HepG2 (cell line): Measurements from ENCODE around the gene HTR6. TPM values are rescaled to one million over a fixed set of nuclear protein-coding genes. Genes with fewer than 3 reads are reported as not detected.

Experiments
- FOXO4 ChIP-seq: sonication (generic); formaldehyde crosslinking; conservative IDR thresholded peaks from 2 replicates; pipeline ENCODE4 v1.8.1; 2023; ENCODE audit warnings: missing genetic modification reagents
- GRHL1 ChIP-seq: sonication (generic); formaldehyde crosslinking; conservative IDR thresholded peaks from 2 replicates; pipeline ENCODE4 v1.8.0; 2022; ENCODE audit warnings: missing genetic modification reagents
- HMGXB4 ChIP-seq, 2 experiments: sonication (generic) in 1 of 2; formaldehyde crosslinking in 1 of 2; IDR thresholded peaks; 2 replicates each; pipeline versions ENCODE4 v1.4.0 to v1.6.1; 2018 to 2020; ENCODE audit warnings: missing genetic modification reagents in 2 of 2, borderline replicate concordance in 1 of 2, low read depth in 1 of 2, mild to moderate bottlenecking in 1 of 2, missing biosample characterization in 1 of 2
- IKZF1 ChIP-seq: fragments of 450-650 bp; IDR thresholded peaks from 2 replicates; pipeline ENCODE4 v1.7.1; 2016
- ISX ChIP-seq: sonication (generic); formaldehyde crosslinking; conservative IDR thresholded peaks from 2 replicates; pipeline ENCODE4 v1.5.0; 2020; ENCODE audit warnings: missing genetic modification reagents
- KMT2A ChIP-seq: sonication (generic); formaldehyde crosslinking; IDR thresholded peaks from 2 replicates; pipeline ENCODE4 v1.4.0; 2020; ENCODE audit warnings: missing genetic modification reagents
- MEIS2 ChIP-seq: sonication (generic); formaldehyde crosslinking; IDR thresholded peaks from 2 replicates; pipeline ENCODE4 v1.9.0; 2021; ENCODE audit warnings: mild to moderate bottlenecking, missing genetic modification reagents
- MIER2 ChIP-seq: IDR thresholded peaks from 2 replicates; pipeline ENCODE4 v1.6.1; 2016; ENCODE audit warnings: missing biosample characterization, missing genetic modification reagents
- MTF2 ChIP-seq: sonication (generic); formaldehyde crosslinking; IDR thresholded peaks from 2 replicates; pipeline ENCODE4 v1.5.0; 2020; ENCODE audit warnings: missing genetic modification reagents, borderline replicate concordance
- NPAS2 ChIP-seq: sonication (generic); formaldehyde crosslinking; IDR thresholded peaks from 2 replicates; pipeline ENCODE4 v1.8.0; 2022; ENCODE audit warnings: mild to moderate bottlenecking, missing genetic modification reagents, borderline replicate concordance
- PHF21A ChIP-seq: sonication (generic); formaldehyde crosslinking; IDR thresholded peaks from 2 replicates; pipeline ENCODE4 v1.5.0; 2020; ENCODE audit warnings: mild to moderate bottlenecking, missing genetic modification reagents
- PRDM10 ChIP-seq: sonication (generic); formaldehyde crosslinking; IDR thresholded peaks from 2 replicates; pipeline ENCODE4 v1.4.0; 2020; ENCODE audit warnings: low read depth, missing genetic modification reagents
- RAD51 ChIP-seq: fragments of 450-650 bp; IDR thresholded peaks from 2 replicates; pipeline ENCODE4 v1.6.1; 2016; ENCODE audit warnings: borderline replicate concordance
- SAP130 ChIP-seq: IDR thresholded peaks from 2 replicates; pipeline ENCODE4 v1.6.1; 2016; ENCODE audit warnings: low read depth
- SOX5 ChIP-seq: IDR thresholded peaks from 2 replicates; pipeline ENCODE4 v1.6.1; 2016; ENCODE audit warnings: borderline replicate concordance
- TAF1 ChIP-seq: sonication (generic); formaldehyde crosslinking; IDR thresholded peaks from 2 replicates; pipeline ENCODE4 v1.4.0; 2020; ENCODE audit warnings: missing genetic modification reagents
- YY1 ChIP-seq: IDR thresholded peaks from 2 replicates; pipeline ENCODE4 v1.6.1; 2011; ENCODE audit warnings: low read length, low read depth, moderate library complexity, mild to moderate bottlenecking; ENCODE audit not compliant: insufficient read depth, insufficient replicate concordance
- ZMAT3 ChIP-seq: sonication (generic); formaldehyde crosslinking; conservative IDR thresholded peaks from 2 replicates; pipeline ENCODE4 v1.7.0; 2021; ENCODE audit warnings: missing genetic modification reagents
- ZNF232 ChIP-seq: sonication (generic); formaldehyde crosslinking; IDR thresholded peaks from 2 replicates; pipeline ENCODE4 v1.4.0; 2020; ENCODE audit warnings: missing genetic modification reagents, borderline replicate concordance
- ZNF251 ChIP-seq: sonication (generic); formaldehyde crosslinking; IDR thresholded peaks from 2 replicates; pipeline ENCODE4 v1.9.0; 2021; ENCODE audit warnings: mild to moderate bottlenecking, missing genetic modification reagents
- ZNF292 ChIP-seq: sonication (generic); formaldehyde crosslinking; IDR thresholded peaks from 2 replicates; pipeline ENCODE4 v1.8.1; 2022; ENCODE audit warnings: mild to moderate bottlenecking, low read depth, missing genetic modification reagents, borderline replicate concordance
- ZNF557 ChIP-seq: sonication (generic); formaldehyde crosslinking; IDR thresholded peaks from 2 replicates; pipeline ENCODE4 v1.4.0; 2020; ENCODE audit warnings: missing genetic modification reagents
- polyA plus RNA-seq, 8 experiments: library from polyadenylated mRNA; depleted of rRNA in 3 of 8; stranded (reverse) in 7 of 8; unstranded in 1 of 8; fragments of >200 nt; fragmentation: Illumina TruSeq in 4 of 8; extraction: Trizol in 4 of 8; gene quantifications; 2 replicates each; pipeline versions ENCODE4 v1.2.1 to v1.2.3, GENCODE V29; 2011 to 2016; ENCODE audit warnings: low read depth in 4 of 8, missing spikeins in 1 of 8, mixed read lengths in 1 of 8; ENCODE audit not compliant: insufficient read depth in 1 of 8
- total RNA-seq, 5 experiments: library from RNA; depleted of rRNA; stranded (reverse); fragments of >200 nt; fragmentation: Illumina TruSeq; extraction: Trizol; gene quantifications; 2 replicates each; pipeline ENCODE4 v1.2.3, GENCODE V29; 2016; ENCODE audit warnings: low read depth in 1 of 5

Gene HTR6
- total and polyA plus RNA-seq, 2 of the 13 experiments (the other 11 are each of a cell fraction or from before 2014, with no cell fraction given) = 0.04 TPM; not detected in 1

- TF ChIP-seq PRDM10 (0 out of 2 replicates have a peak, but pooled peaks have one; percentile 34), FOXO4 (CRISPR knock-in tag) (no peak), KMT2A (CRISPR knock-in tag) (no peak), MIER2 (CRISPR knock-in tag) (peak; percentile 98), ZMAT3 (CRISPR knock-in tag) (no peak), SAP130 (CRISPR knock-in tag) (peak; percentile 49), PHF21A (no peak), HMGXB4 (CRISPR knock-in tag; IDR thresholded peaks at IDR 0.05; ENCODE audit: borderline replicate concordance in 1 of 2, low read depth in 1 of 2) (no peak), IKZF1 (no peak), NPAS2 (no peak), TAF1 (CRISPR knock-in tag) (peak; percentile 23; the same call in 1 of the 2 replicates), RAD51 (no peak), SOX5 (CRISPR knock-in tag) (no peak), GRHL1 (CRISPR knock-in tag) (no peak), YY1 (no peak), ISX (CRISPR knock-in tag) (0 out of 2 replicates have a peak, but pooled peaks have one; percentile 47), ZNF292 (CRISPR knock-in tag) (no peak), ZNF232 (CRISPR knock-in tag) (no peak), MTF2 (CRISPR knock-in tag) (no peak), MEIS2 (CRISPR knock-in tag) (0 out of 2 replicates have a peak, but pooled peaks have one; percentile 54), ZNF557 (CRISPR knock-in tag) (0 out of 2 replicates have a peak, but pooled peaks have one; percentile 69), ZNF251 (CRISPR knock-in tag) (no peak)
These were observed 11.8 kb downstream of the HTR6 start (continued) for GRCh38 chr1:19676438-19676922.
